Activated CD4-positive, alpha-beta T cell treated with anti-CD3 and anti-CD28 coated beads, Interleukin-2, amount 10 ng/mL, durations not matched to agents 7 days and 5 days (primary cell): ENCODE measurements around the gene RUNX3. TPM values are rescaled to one million over a fixed set of nuclear protein-coding genes. Genes with fewer than 3 reads are reported as not detected.

ENCODE experiments used
- CTCF ChIA-PET: fragments of 350-600 bp; sonication (Branson Sonifier 250); formaldehyde crosslinking; loops from one replicate; lab custom pipeline; 2021; ENCODE audit warnings: antibody characterized with exemption; lab: Charles Lee
- POLR2A ChIA-PET: fragments of 350-600 bp; sonication (Branson Sonifier 250); formaldehyde crosslinking; loops from one replicate; lab custom pipeline; 2021; ENCODE audit warnings: antibody characterized with exemption; lab: Charles Lee
- DNase-seq: peaks from one replicate; pipeline ENCODE4 v3.0.0-alpha.2; 2020
- H3K27ac Mint-ChIP-seq: one replicate; pipeline ENCODE4 v1.8.0; 2021; ENCODE audit warnings: mild to moderate bottlenecking, moderate library complexity, mixed read lengths
- H3K27me3 Mint-ChIP-seq: one replicate; pipeline ENCODE4 v1.8.0; 2021; ENCODE audit warnings: mixed read lengths
- H3K36me3 Mint-ChIP-seq: one replicate; pipeline ENCODE4 v1.8.0; 2021; ENCODE audit warnings: low read depth, mixed read lengths
- H3K4me1 Mint-ChIP-seq: one replicate; pipeline ENCODE4 v1.8.0; 2021; ENCODE audit warnings: mixed read lengths
- H3K4me3 Mint-ChIP-seq: one replicate; pipeline ENCODE4 v1.8.0; 2021; ENCODE audit warnings: mild to moderate bottlenecking, moderate library complexity, mixed read lengths
- H3K9me3 Mint-ChIP-seq: one replicate; pipeline ENCODE4 v1.8.0; 2021; ENCODE audit warnings: mixed read lengths
- total RNA-seq, 2 experiments: library from RNA; stranded (reverse); gene quantifications; one replicate each; pipeline ENCODE4 v1.2.3, GENCODE V29; 2021

The RUNX3 gene
- total RNA-seq, 2 experiments from 2014 or later, result 108 to 125 TPM

- Mint-ChIP-seq H3K36me3 (peaks cover 53% of the 10 kb centered on the region), H3K4me3 (peak overlapping the region; percentile 34), H3K27me3 (no peaks in the 10 kb centered on the region), H3K4me1 (peaks cover 65% of the 10 kb centered on the region), H3K27ac (peak overlapping the region; percentile 41), H3K9me3 (no peaks in the 10 kb centered on the region)
- ChIA-PET CTCF (interaction anchor here (0.8 to 9.2 kb wide), 12 partner anchors 9 to 168 kb away, joined by 3 to 51 read pairs (median 6); no protein-coding TSS in a partner anchor), POLR2A (interaction anchor here (1.4 kb wide), 1 partner anchor 33 kb away, joined by 3 read pairs; no protein-coding TSS in a partner anchor)
- DNase-seq, result no peak
These were observed 1.6 kb upstream of the RUNX3 start for GRCh38 chr1:24931468-24932231.

GRCh38 chr1:24931146-24931467 lies 1.0 kb upstream of the RUNX3 start:
- Mint-ChIP-seq H3K4me1 (peaks cover 67% of the 10 kb centered on the region), H3K27me3 (no peaks in the 10 kb centered on the region), H3K27ac (peak overlapping the region; percentile 41), H3K36me3 (peaks cover 57% of the 10 kb centered on the region), H3K4me3 (peak overlapping the region; percentile 75), H3K9me3 (no peaks in the 10 kb centered on the region)
- CTCF ChIA-PET, result interaction anchor here (1.6 to 9.2 kb wide), 6 partner anchors 10 to 169 kb away, joined by 4 to 51 read pairs (median 12); no protein-coding TSS in a partner anchor
- POLR2A ChIA-PET, result interaction anchor here (1.4 kb wide), 1 partner anchor 34 kb away, joined by 3 read pairs; no protein-coding TSS in a partner anchor
- no peak for DNase-seq

GRCh38 chr1:24929398-24930259 lies 447 bp downstream of the RUNX3 start:
- POLR2A ChIA-PET, result interaction anchor here (1.0 kb wide), 1 partner anchor 93 kb away, joined by 3 read pairs; no protein-coding TSS in a partner anchor
- H3K27ac Mint-ChIP-seq, result peak overlapping the region; percentile 85
- CTCF ChIA-PET, result interaction anchor here (0.8 to 9.2 kb wide), 9 partner anchors 8 to 170 kb away, joined by 3 to 51 read pairs (median 6); no protein-coding TSS in a partner anchor
- H3K36me3 Mint-ChIP-seq, result peaks cover 64% of the 10 kb centered on the region
- H3K4me1 Mint-ChIP-seq, result peaks cover 69% of the 10 kb centered on the region
- peak; percentile 41 for DNase-seq
- peak overlapping the region; percentile 94 for H3K4me3 Mint-ChIP-seq
- no peaks in the 10 kb centered on the region for H3K9me3 Mint-ChIP-seq
- H3K27me3 Mint-ChIP-seq, result no peaks in the 10 kb centered on the region

DNA sequence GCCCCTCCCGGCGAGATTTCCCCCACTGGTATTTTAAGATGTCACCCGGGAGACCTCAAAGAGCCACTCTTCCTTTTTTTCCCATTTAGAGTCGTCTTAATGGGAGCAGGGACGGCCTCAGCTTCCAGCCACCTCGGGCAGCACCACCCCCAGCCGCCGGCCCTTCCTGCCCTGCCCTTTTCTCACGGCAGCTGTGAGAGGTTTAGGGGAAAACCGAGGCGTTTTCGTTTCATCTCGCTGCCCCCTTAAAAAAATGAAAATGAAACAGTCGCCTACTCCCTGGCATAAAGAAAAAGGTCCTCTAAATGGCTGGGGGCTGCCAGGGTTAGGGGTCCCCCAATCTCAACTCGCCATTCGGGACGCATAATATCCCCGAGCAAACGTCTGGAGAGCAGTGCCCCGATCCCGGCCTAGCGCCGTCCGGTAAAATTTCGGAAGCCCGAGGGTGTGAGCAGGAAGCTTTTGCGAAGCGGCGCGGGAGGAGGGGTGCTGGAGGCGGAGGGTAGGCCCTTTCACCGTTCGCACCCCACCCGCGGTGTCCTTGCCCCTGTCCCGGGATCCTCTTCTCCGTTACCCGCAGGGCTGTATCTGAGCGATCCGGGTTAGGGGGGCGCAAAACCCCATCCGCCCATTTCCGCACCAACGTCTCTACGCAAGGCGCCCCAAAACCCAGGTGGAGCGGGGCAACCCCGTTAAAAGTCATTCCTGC lies 1.2 kb downstream of the RUNX3 start:
- Mint-ChIP-seq H3K9me3 (no peaks in the 10 kb centered on the region), H3K27ac (peak overlapping the region; percentile 85), H3K36me3 (peaks cover 64% of the 10 kb centered on the region), H3K4me3 (peak overlapping the region; percentile 94), H3K4me1 (peaks cover 66% of the 10 kb centered on the region), H3K27me3 (no peaks in the 10 kb centered on the region)
- POLR2A ChIA-PET, result no interaction called here
- CTCF ChIA-PET, result interaction anchor here (0.6 to 9.2 kb wide), 5 partner anchors 60 to 1025 kb away, joined by 3 to 51 read pairs (median 5); no protein-coding TSS in a partner anchor
- peak; percentile 65 for DNase-seq

GRCh38 chr1:24927988-24928688 lies 1.9 kb downstream of the RUNX3 start:
- H3K27me3 Mint-ChIP-seq, result no peaks in the 10 kb centered on the region
- H3K4me3 Mint-ChIP-seq, result peak overlapping the region; percentile 94
- CTCF ChIA-PET, result interaction anchor here (0.6 to 9.2 kb wide), 7 partner anchors 9 to 1024 kb away, joined by 3 to 51 read pairs (median 5); no protein-coding TSS in a partner anchor
- DNase-seq, result no peak
- peak overlapping the region; percentile 85 for H3K27ac Mint-ChIP-seq
- peaks cover 70% of the 10 kb centered on the region for H3K36me3 Mint-ChIP-seq
- POLR2A ChIA-PET, result no interaction called here
- H3K9me3 Mint-ChIP-seq, result no peaks in the 10 kb centered on the region
- H3K4me1 Mint-ChIP-seq, result peaks cover 65% of the 10 kb centered on the region

DNA sequence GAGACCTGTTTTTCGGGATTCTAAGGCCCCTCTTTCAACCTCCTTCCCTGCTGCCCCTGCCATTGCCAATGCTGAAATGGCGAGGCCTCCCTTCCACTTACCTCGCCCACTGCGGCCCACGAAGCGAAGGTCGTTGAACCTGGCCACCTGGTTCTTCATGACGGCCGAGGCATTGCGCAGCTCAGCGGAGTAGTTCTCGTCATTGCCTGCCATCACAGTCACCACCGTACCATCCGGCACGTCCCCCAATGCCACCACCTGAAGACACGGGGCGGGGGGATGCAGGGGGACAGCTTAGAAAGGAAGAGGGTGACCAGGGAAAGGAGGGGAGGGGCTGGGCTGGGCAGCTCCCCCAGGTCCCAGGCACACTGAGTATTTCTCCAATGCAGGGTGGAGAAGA lies 2.6 kb downstream of the RUNX3 start:
- peak overlapping the region; percentile 85 for H3K27ac Mint-ChIP-seq

GRCh38 chr1:24926563-24927249 lies 3.4 kb downstream of the RUNX3 start:
- peaks cover 66% of the 10 kb centered on the region for H3K4me1 Mint-ChIP-seq
- peak overlapping the region; percentile 94 for H3K4me3 Mint-ChIP-seq
- H3K27me3 Mint-ChIP-seq, result no peaks in the 10 kb centered on the region
- H3K9me3 Mint-ChIP-seq, result no peaks in the 10 kb centered on the region
- POLR2A ChIA-PET, result interaction anchor here (0.9 kb wide), 1 partner anchor 95 kb away, joined by 3 read pairs; no protein-coding TSS in a partner anchor
- CTCF ChIA-PET, result interaction anchor here (0.6 to 9.2 kb wide), 8 partner anchors 10 to 178 kb away, joined by 3 to 51 read pairs (median 6); no protein-coding TSS in a partner anchor
- peaks cover 77% of the 10 kb centered on the region for H3K36me3 Mint-ChIP-seq
- no peak for DNase-seq
- H3K27ac Mint-ChIP-seq, result peak overlapping the region; percentile 85

More for the DNA sequence above, 2.6 kb downstream of the RUNX3 start:
- Mint-ChIP-seq H3K4me3 (peak overlapping the region; percentile 94), H3K27me3 (no peaks in the 10 kb centered on the region), H3K36me3 (peaks cover 74% of the 10 kb centered on the region), H3K4me1 (peaks cover 64% of the 10 kb centered on the region), H3K9me3 (no peaks in the 10 kb centered on the region)
- ChIA-PET CTCF (interaction anchor here (0.6 to 9.2 kb wide), 7 partner anchors 10 to 173 kb away, joined by 3 to 51 read pairs (median 6); no protein-coding TSS in a partner anchor), POLR2A (interaction anchor here (0.9 kb wide), 1 partner anchor 95 kb away, joined by 3 read pairs; no protein-coding TSS in a partner anchor)
- DNase-seq, result no peak

DNA sequence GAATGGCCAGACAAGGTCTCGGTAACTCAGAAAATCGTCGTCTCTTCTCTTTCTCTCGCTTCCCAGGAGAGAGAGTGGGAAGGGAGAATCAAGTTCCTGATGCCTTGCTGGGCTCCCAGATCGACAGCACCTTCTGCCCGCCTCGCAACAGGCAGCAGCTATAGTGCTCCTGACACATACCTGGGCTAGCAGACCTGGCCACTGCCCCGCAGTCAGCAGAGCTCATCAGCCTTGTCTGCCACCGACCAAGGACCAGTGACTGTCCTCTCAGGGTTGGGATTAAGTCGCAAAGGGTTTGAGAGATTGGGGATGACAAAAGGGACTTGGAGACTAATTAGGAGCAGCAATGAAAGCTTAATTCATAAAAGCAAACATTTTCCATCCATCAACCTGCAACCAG lies 4.1 kb downstream of the RUNX3 start:
- Mint-ChIP-seq H3K27ac (peak overlapping the region; percentile 85), H3K36me3 (peaks cover 77% of the 10 kb centered on the region), H3K4me3 (peak overlapping the region; percentile 94), H3K27me3 (no peaks in the 10 kb centered on the region), H3K9me3 (no peaks in the 10 kb centered on the region), H3K4me1 (peaks cover 67% of the 10 kb centered on the region)
- CTCF ChIA-PET, result interaction anchor here (0.8 to 9.2 kb wide), 5 partner anchors 21 to 174 kb away, joined by 3 to 51 read pairs (median 8); no protein-coding TSS in a partner anchor
- no peak for DNase-seq
- POLR2A ChIA-PET, result interaction anchor here (0.6 kb wide), 2 partner anchors 64 to 222 kb away, joined by 3 to 5 read pairs; no protein-coding TSS in a partner anchor

DNA sequence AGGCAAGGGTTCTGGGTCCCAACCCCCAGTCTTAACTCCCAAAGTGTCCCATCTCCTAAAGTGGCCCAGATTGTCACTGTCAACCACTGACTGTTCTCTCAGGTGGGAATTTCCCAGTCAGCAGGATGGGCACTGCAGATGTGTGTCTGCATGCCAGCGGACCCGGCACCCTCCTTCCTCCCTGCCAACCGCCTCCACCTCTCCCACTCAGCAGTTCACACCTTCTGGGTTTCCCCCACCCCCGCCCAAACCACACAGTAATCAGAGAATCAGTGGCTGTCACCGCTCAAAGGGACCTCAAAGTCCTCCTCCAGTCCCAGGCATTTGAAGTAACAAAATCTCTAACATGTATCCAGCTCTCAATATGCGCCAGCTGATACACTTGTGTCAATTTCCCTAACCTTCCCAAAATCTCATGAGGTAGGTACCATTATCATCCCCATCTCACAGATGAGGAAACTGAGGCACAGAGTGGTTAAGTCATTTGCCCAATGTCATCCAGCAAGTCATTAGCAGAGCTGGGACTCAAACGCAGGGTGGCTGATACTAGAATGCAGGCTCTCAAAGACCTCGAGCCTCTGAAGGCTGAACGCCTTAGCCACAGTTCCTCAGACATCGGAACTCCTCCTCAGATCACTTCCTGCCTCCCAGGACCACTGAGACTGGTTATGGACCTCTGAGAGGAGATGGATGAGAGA lies 4.8 kb downstream of the RUNX3 start:
- POLR2A ChIA-PET, result interaction anchor here (0.6 to 0.9 kb wide), 4 partner anchors 65 to 525 kb away, joined by 3 to 5 read pairs (median 3); no protein-coding TSS in a partner anchor
- Mint-ChIP-seq H3K36me3 (peaks cover 79% of the 10 kb centered on the region), H3K27me3 (no peaks in the 10 kb centered on the region), H3K4me1 (peaks cover 69% of the 10 kb centered on the region), H3K9me3 (no peaks in the 10 kb centered on the region), H3K27ac (peak overlapping the region; percentile 85), H3K4me3 (peak overlapping the region; percentile 94)
- DNase-seq, result peak; percentile 83
- CTCF ChIA-PET, result interaction anchor here (0.6 to 9.2 kb wide), 7 partner anchors 22 to 303 kb away, joined by 3 to 51 read pairs (median 4); no protein-coding TSS in a partner anchor

DNA sequence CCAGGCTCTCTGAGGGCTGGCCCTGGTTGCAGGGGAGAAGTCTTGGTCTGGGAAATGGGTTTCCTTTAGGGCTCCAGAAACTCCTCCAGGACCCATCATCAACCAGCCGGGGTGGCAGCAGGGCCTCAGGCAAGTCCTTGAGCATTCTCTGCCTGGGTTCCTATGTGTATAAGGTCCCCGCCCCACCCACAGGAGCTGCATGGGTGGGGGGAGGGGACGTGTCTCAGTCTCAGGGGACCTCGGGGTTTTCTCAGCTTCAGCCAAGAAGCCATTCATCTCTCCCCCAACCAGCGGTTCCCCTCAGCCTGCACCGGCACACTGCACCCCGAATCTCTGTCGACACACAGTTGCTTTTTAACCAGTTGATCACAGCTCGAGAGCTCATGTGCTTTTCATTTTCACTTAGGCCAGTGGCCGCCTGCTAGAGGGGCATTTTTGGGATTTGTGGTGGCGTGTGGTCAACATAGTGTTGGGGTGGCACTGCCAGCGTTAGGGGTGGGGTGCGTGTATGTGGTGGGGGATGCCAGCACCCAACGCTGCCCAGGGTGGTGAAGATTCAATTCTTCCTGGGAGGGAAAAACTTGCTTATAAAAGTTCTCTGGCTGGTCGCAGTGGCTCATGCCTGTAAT lies 6.5 kb downstream of the RUNX3 start:
- CTCF ChIA-PET, result interaction anchor here (1.1 to 1.6 kb wide), 3 partner anchors 10 to 122 kb away, joined by 3 read pairs; no protein-coding TSS in a partner anchor
- no peak for DNase-seq
- no peaks in the 10 kb centered on the region for H3K9me3 Mint-ChIP-seq
- peak overlapping the region; percentile 79 for H3K27ac Mint-ChIP-seq
- peaks cover 82% of the 10 kb centered on the region for H3K36me3 Mint-ChIP-seq
- POLR2A ChIA-PET, result no interaction called here
- peak overlapping the region; percentile 30 for H3K4me3 Mint-ChIP-seq
- no peaks in the 10 kb centered on the region for H3K27me3 Mint-ChIP-seq
- peaks cover 77% of the 10 kb centered on the region for H3K4me1 Mint-ChIP-seq
